ENCODE data around the gene SKIC8. TPM values are rescaled to one million over a fixed set of nuclear protein-coding genes. Genes with fewer than 3 reads are reported as not detected.
A peak's percentile ranks its signal among the peaks of the same experiment; 100 is the strongest.

SKIC8 gene
- total and polyA plus RNA-seq, 2 of the 13 experiments (the other 11 are each of a cell fraction or from before 2014, with no cell fraction given) = 69.5 to 70.6 TPM

- TF ChIP-seq ZNF710 (CRISPR knock-in tag; IDR thresholded peaks at IDR 0.05; ENCODE audit: borderline replicate concordance) = 0 out of 2 replicates have a peak, but pooled peaks have one; percentile 38
- TF ChIP-seq CREB3 (CRISPR knock-in tag; IDR thresholded peaks at IDR 0.05) = no peak
- TF ChIP-seq ZNF496 (CRISPR knock-in tag; IDR thresholded peaks at IDR 0.05; ENCODE audit: insufficient replicate concordance) = no peak
- no peak for TF ChIP-seq BCLAF1 (IDR thresholded peaks at IDR 0.05)
- TF ChIP-seq PAX8 (CRISPR knock-in tag; IDR thresholded peaks at IDR 0.05; ENCODE audit: borderline replicate concordance) = 0 out of 2 replicates have a peak, but pooled peaks have one; percentile 72
- TF ChIP-seq ASH2L (IDR thresholded peaks at IDR 0.05; ENCODE audit: insufficient read length, low read depth, low read length) = peak; percentile 64
- TF ChIP-seq ZNF253 (CRISPR knock-in tag; IDR thresholded peaks at IDR 0.05; ENCODE audit: borderline replicate concordance) = no peak
- TF ChIP-seq ZNF446 (CRISPR knock-in tag; IDR thresholded peaks at IDR 0.05) = no peak
- no peak for TF ChIP-seq TRIM24 (CRISPR knock-in tag; IDR thresholded peaks at IDR 0.05)
- TF ChIP-seq ZNF441 (CRISPR knock-in tag; IDR thresholded peaks at IDR 0.05; ENCODE audit: borderline replicate concordance) = peak; percentile 62; the same call in 1 of the 2 replicates
- TF ChIP-seq KMT2A (CRISPR knock-in tag; IDR thresholded peaks at IDR 0.05) = peak; percentile 74
- TF ChIP-seq KDM4B (CRISPR knock-in tag; IDR thresholded peaks at IDR 0.05) = no peak
- no peak for TF ChIP-seq TP53 (CRISPR knock-in tag; conservative IDR thresholded peaks at IDR 0.05)
- TF ChIP-seq CBX2 (IDR thresholded peaks at IDR 0.05; ENCODE audit: low read depth, low read length) = no peak
- TF ChIP-seq CBX2 (CRISPR knock-in tag; IDR thresholded peaks at IDR 0.05; ENCODE audit: low read depth) = no peak
- TF ChIP-seq MTF1 (CRISPR knock-in tag; IDR thresholded peaks at IDR 0.05) = no peak
- peak; percentile 40 for TF ChIP-seq BRD4 (CRISPR knock-in tag; IDR thresholded peaks at IDR 0.05)
- TF ChIP-seq ZNF530 (CRISPR knock-in tag; IDR thresholded peaks at IDR 0.05; ENCODE audit: low read depth) = no peak
- no peak for TF ChIP-seq ZC3H13 (CRISPR knock-in tag; IDR thresholded peaks at IDR 0.05)
- TF ChIP-seq ZNF629 (CRISPR knock-in tag; conservative IDR thresholded peaks at IDR 0.05) = no peak
- peak; percentile 83 for TF ChIP-seq ARNT2 (CRISPR knock-in tag; IDR thresholded peaks at IDR 0.05; ENCODE audit: low read depth)
- peak; percentile 70; the same call in 1 of the 2 replicates for TF ChIP-seq ZNF430 (CRISPR knock-in tag; IDR thresholded peaks at IDR 0.05)
- no peak for TF ChIP-seq NFE2L2 (IDR thresholded peaks at IDR 0.05; ENCODE audit: low read length)
Observed at GRCh38 chr15:78299101-78299930, at the start of gene SKIC8 (continued).
